Neural cell (in vitro differentiated cells): ENCODE results near the gene ZNF93. TPM values are rescaled to one million over a fixed set of nuclear protein-coding genes. Genes with fewer than 3 reads are reported as not detected.
"Not testable (repeated sequence)": the region's sequence is repeated elsewhere in the genome, so short reads cannot be mapped to it uniquely, and the experiment has no call there.

Experiments
- H2AFZ ChIP-seq: fragments of 200-600, 300-800 bp; sonication (generic), shearing (Covaris generic); 2 replicates; pipeline ENCODE4 v1.6.0; 2014; ENCODE audit warnings: low read depth, mild to moderate bottlenecking, antibody characterized with exemption, low read length, moderate library complexity
- H3F3A ChIP-seq: fragments of 200-600 bp; shearing (Covaris generic); 2 replicates; pipeline ENCODE4 v1.6.1; 2016; ENCODE audit warnings: mild to moderate bottlenecking, moderate library complexity, mixed read lengths, antibody characterized with exemption, low read length; ENCODE audit not compliant: insufficient read depth, poor library complexity, severe bottlenecking
- H3K27ac ChIP-seq: fragments of 200-600, 300-800 bp; sonication (generic), shearing (Covaris generic); 2 replicates; pipeline ENCODE4 v1.5.1; 2014; ENCODE audit warnings: mild to moderate bottlenecking, low read length, moderate library complexity
- H3K27me3 ChIP-seq: fragments of 300-800, 200-600 bp; sonication (generic), shearing (Covaris generic); 2 replicates; pipeline ENCODE4 v1.6.0; 2014; ENCODE audit warnings: mild to moderate bottlenecking, low read depth, low read length, moderate library complexity; ENCODE audit not compliant: insufficient read depth
- H3K36me3 ChIP-seq: fragments of 300-800, 200-600 bp; sonication (generic), shearing (Covaris generic); 2 replicates; pipeline ENCODE4 v1.5.1; 2014; ENCODE audit warnings: mild to moderate bottlenecking, antibody characterized with exemption, low read length, moderate library complexity; ENCODE audit not compliant: insufficient read depth
- H3K4me2 ChIP-seq: fragments of 300-800, 200-600 bp; sonication (generic), shearing (Covaris generic); 2 replicates; pipeline ENCODE4 v1.6.0; 2014; ENCODE audit warnings: mild to moderate bottlenecking, low read length
- H3K4me3 ChIP-seq: fragments of 300-800, 200-600 bp; sonication (generic), shearing (Covaris generic); 2 replicates; pipeline ENCODE4 v1.5.1; 2014; ENCODE audit warnings: mild to moderate bottlenecking, low read length, moderate library complexity
- H3K79me2 ChIP-seq: fragments of 200-600 bp; shearing (Covaris generic); replicated peaks from 2 replicates; pipeline ENCODE4 v1.6.0; 2014; ENCODE audit warnings: mild to moderate bottlenecking, low read length, moderate library complexity; ENCODE audit not compliant: insufficient read depth
- H3K9ac ChIP-seq: fragments of 300-800, 200-600 bp; sonication (generic), shearing (Covaris generic); 2 replicates; pipeline ENCODE4 v1.6.1; 2016; ENCODE audit warnings: mild to moderate bottlenecking, low read length, mixed read lengths
- H3K9me2 ChIP-seq: fragments of 200-600 bp; shearing (Covaris generic); 2 replicates; pipeline ENCODE4 v1.6.1; 2016; ENCODE audit warnings: mild to moderate bottlenecking, low read length, mixed read lengths; ENCODE audit not compliant: insufficient read depth
- H3K9me3 ChIP-seq: fragments of 200-600, 300-800 bp; sonication (generic), shearing (Covaris generic); 2 replicates; pipeline ENCODE4 v1.6.1; 2016; ENCODE audit warnings: mild to moderate bottlenecking, mixed run types, low read length, moderate library complexity, mixed read lengths
- H4K20me1 ChIP-seq: fragments of 200-600 bp; shearing (Covaris generic); 2 replicates; pipeline ENCODE4 v1.6.1; 2016; ENCODE audit warnings: mild to moderate bottlenecking, mixed run types; ENCODE audit not compliant: insufficient read depth
- CTCF ChIP-seq: fragments of 450-650 bp; IDR thresholded peaks from 2 replicates; pipeline ENCODE4 v1.5.1; 2014; ENCODE audit warnings: antibody characterized with exemption, mild to moderate bottlenecking, moderate library complexity; ENCODE audit not compliant: poor library complexity, severe bottlenecking
- EP300 ChIP-seq: fragments of 450-650 bp; conservative IDR thresholded peaks from 2 replicates; pipeline ENCODE4 v1.6.1; 2014; ENCODE audit warnings: antibody characterized with exemption, mild to moderate bottlenecking, moderate library complexity; ENCODE audit not compliant: poor library complexity, severe bottlenecking
- EZH2 ChIP-seq: fragments of 200-600, 300-800 bp; shearing (Covaris generic), sonication (generic); IDR thresholded peaks from 2 replicates; pipeline ENCODE4 v1.6.1; 2014; ENCODE audit warnings: antibody characterized with exemption, low read length, borderline replicate concordance, mild to moderate bottlenecking; ENCODE audit not compliant: insufficient read depth, poor library complexity, severe bottlenecking
- MXI1 ChIP-seq: fragments of 450-650 bp; conservative IDR thresholded peaks from 2 replicates; pipeline ENCODE4 v1.6.1; 2014; ENCODE audit warnings: antibody characterized with exemption, mild to moderate bottlenecking; ENCODE audit not compliant: poor library complexity, severe bottlenecking
- POLR2AphosphoS5 ChIP-seq: IDR thresholded peaks from 2 replicates; pipeline ENCODE4 v1.6.1; 2012
- RAD21 ChIP-seq: fragments of 450-650 bp; conservative IDR thresholded peaks from 2 replicates; pipeline ENCODE4 v1.6.1; 2014; ENCODE audit warnings: antibody characterized with exemption, mild to moderate bottlenecking, moderate library complexity
- SMC3 ChIP-seq: fragments of 450-650 bp; conservative IDR thresholded peaks from 2 replicates; pipeline ENCODE4 v1.6.1; 2014; ENCODE audit warnings: antibody characterized with exemption, mild to moderate bottlenecking, moderate library complexity; ENCODE audit not compliant: poor library complexity
- TAF1 ChIP-seq: IDR thresholded peaks from 2 replicates; pipeline ENCODE4 v1.6.1; 2012; ENCODE audit warnings: low read depth
- polyA plus RNA-seq: library from polyadenylated mRNA; depleted of rRNA; stranded (reverse); fragments of >200 nt; gene quantifications from 2 replicates; pipeline ENCODE4 v1.2.3, GENCODE V29; 2014
- TF ChIP-seq, protein P1 (sequence below): IDR thresholded peaks from 2 replicates; pipeline ENCODE4 v1.6.1; 2012; ENCODE audit warnings: borderline replicate concordance

The ZNF93 gene
- polyA plus RNA-seq, 1 donor from 2014 or later: 14.9 TPM

DNA sequence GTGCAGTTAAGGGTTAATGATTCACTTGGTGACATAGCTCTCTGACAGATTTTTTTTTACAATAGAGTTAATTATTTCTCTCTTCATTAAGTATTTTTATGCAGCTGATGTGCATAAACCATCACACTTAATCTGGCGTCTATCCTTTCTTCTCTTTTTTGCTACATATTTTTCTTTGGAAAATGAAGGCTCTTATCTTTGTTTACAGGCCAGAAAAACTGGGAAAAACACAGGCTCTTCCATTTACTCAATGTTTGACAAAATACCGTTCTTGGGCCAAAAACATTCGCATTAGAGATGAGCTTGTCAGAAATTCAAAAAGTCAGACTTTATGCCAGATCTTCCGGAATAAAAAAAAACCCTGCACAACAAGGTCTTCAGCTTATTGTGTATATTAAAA is 23.0 kb upstream of the ZNF93 start:
- H4K20me1 ChIP-seq: no peaks in the 10 kb centered on the region
- H3K27ac ChIP-seq: no peak overlapping the region
- H2AFZ ChIP-seq: no peak overlapping the region
- H3K9ac ChIP-seq: no peak overlapping the region
- no peak overlapping the region for H3K4me2 ChIP-seq
- H3K4me3 ChIP-seq: no peak overlapping the region
- H3K9me2 ChIP-seq: no peaks in the 10 kb centered on the region
- no peak for TF ChIP-seq MXI1
- TF ChIP-seq CTCF: no peak
- TF ChIP-seq EP300: no peak
- TF ChIP-seq POLR2AphosphoS5: no peak
- TF ChIP-seq SMC3: no peak
- H3K9me3 ChIP-seq: peaks cover 11% of the 10 kb centered on the region
- H3K79me2 ChIP-seq: peaks cover 91% of the 10 kb centered on the region
- no peaks in the 10 kb centered on the region for H3K27me3 ChIP-seq
- no peaks in the 10 kb centered on the region for H3F3A ChIP-seq
- H3K36me3 ChIP-seq: peaks cover 38% of the 10 kb centered on the region

DNA sequence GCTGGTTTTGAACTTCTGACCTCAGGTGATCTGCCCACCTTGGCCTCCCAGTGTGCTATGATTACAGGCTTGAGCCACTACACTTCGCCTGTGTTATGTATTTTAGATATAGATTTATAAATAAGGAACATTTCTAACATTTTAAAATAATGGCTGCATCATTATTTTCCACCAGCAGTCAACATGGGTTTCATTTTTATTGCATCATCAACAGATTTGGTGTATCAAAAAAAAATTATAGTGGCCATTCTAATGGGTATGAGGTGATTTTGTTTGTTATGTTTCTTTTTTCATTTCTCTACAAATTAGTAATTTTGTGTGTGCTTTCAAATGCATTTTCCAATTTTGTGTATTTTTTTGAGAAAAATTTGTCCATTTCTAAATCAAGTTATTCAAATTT is 16.2 kb upstream of the ZNF93 start:
- peaks cover 30% of the 10 kb centered on the region for H3K9me3 ChIP-seq

DNA sequence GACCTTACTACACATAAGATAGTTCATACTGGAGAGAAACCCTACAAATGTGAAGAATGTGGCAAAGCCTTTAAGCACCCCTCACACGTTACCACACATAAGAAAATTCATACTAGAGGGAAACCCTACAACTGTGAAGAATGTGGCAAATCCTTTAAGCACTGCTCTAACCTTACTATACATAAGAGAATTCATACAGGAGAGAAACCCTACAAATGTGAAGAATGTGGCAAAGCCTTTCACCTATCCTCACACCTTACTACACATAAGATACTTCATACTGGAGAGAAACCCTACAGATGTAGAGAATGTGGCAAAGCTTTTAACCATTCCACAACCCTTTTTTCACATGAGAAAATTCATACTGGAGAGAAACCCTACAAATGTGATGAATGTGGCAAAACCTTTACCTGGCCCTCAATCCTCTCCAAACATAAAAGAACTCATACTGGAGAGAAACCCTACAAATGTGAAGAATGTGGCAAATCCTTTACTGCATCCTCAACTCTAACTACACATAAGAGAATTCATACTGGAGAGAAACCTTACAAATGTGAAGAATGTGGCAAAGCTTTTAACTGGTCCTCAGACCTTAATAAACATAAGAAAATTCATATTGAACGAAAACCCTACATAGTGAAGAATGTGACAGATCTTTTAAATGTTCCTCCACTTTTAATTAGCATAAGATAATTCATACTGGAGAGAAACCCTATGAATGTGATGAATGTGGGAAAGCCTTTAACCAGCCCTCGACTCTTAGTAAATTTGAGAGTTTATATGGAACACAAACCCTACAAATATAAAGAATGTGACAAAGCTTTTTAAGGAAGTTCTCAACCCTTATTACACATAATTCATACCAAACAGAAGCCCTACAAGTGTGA is 8.4 kb upstream of the ZNF93 start:
- Histone ChIP-seq H3K9me3 (peaks cover 41% of the 10 kb centered on the region), H3K36me3 (peaks cover 29% of the 10 kb centered on the region), H3K79me2 (peaks cover 32% of the 10 kb centered on the region)
- not testable (repeated sequence) for H3K4me2 ChIP-seq, H3F3A ChIP-seq, H3K9ac ChIP-seq, H3K9me2 ChIP-seq, H2AFZ ChIP-seq, H3K27me3 ChIP-seq, H3K4me3 ChIP-seq, H4K20me1 ChIP-seq, H3K27ac ChIP-seq

More for the DNA sequence above, 16.2 kb upstream of the ZNF93 start:
- no peak overlapping the region for H3K4me3 ChIP-seq
- peaks cover 25% of the 10 kb centered on the region for H3K36me3 ChIP-seq
- H3K9me2 ChIP-seq: no peaks in the 10 kb centered on the region
- no peaks in the 10 kb centered on the region for H3F3A ChIP-seq
- TF ChIP-seq SMC3 (no peak), EZH2 (no peak), RAD21 (no peak), EP300 (no peak), POLR2AphosphoS5 (no peak), MXI1 (no peak), TAF1 (no peak), CTCF (no peak)
- TF ChIP-seq, protein P1, sequence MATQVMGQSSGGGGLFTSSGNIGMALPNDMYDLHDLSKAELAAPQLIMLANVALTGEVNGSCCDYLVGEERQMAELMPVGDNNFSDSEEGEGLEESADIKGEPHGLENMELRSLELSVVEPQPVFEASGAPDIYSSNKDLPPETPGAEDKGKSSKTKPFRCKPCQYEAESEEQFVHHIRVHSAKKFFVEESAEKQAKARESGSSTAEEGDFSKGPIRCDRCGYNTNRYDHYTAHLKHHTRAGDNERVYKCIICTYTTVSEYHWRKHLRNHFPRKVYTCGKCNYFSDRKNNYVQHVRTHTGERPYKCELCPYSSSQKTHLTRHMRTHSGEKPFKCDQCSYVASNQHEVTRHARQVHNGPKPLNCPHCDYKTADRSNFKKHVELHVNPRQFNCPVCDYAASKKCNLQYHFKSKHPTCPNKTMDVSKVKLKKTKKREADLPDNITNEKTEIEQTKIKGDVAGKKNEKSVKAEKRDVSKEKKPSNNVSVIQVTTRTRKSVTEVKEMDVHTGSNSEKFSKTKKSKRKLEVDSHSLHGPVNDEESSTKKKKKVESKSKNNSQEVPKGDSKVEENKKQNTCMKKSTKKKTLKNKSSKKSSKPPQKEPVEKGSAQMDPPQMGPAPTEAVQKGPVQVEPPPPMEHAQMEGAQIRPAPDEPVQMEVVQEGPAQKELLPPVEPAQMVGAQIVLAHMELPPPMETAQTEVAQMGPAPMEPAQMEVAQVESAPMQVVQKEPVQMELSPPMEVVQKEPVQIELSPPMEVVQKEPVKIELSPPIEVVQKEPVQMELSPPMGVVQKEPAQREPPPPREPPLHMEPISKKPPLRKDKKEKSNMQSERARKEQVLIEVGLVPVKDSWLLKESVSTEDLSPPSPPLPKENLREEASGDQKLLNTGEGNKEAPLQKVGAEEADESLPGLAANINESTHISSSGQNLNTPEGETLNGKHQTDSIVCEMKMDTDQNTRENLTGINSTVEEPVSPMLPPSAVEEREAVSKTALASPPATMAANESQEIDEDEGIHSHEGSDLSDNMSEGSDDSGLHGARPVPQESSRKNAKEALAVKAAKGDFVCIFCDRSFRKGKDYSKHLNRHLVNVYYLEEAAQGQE: no peak
- H3K27me3 ChIP-seq: no peaks in the 10 kb centered on the region
- no peak overlapping the region for H3K4me2 ChIP-seq
- no peak overlapping the region for H3K27ac ChIP-seq
- no peak overlapping the region for H3K9ac ChIP-seq
- no peaks in the 10 kb centered on the region for H4K20me1 ChIP-seq
- H2AFZ ChIP-seq: no peak overlapping the region
- H3K79me2 ChIP-seq: peaks cover 75% of the 10 kb centered on the region
